ENCODE results near the gene ATXN1. TPM values are rescaled to one million over a fixed set of nuclear protein-coding genes. Genes with fewer than 3 reads are reported as not detected.

Gene ATXN1
- total RNA-seq, 2 experiments from 2014 or later, result 27.8 to 32.8 TPM

GRCh38 chr6:16295471-16295870 lies 465.8 kb downstream of the ATXN1 start:
- H3K4me3 Mint-ChIP-seq, result no peak overlapping the region
- no peak for DNase-seq
- no peak overlapping the region for H3K27ac Mint-ChIP-seq

DNA sequence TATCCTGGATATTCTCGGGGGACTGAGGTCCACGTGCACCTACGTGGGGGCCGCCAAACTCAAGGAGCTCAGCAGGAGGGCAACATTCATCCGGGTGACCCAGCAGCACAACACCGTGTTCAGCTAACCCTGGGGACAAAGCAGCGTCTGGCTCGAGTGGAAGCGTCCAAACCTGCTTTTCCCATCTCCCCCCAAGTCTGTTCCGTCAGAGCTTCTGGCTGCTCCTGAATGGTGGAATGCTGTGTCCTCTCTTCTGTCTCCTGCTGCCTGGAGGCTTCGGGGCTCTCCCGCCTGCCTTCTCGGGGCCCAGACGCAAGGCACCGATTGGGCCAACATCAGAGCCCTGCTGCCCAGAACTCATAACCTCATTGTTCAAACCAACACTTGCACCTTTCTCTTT lies 466.2 kb downstream of the ATXN1 start:
- no peak overlapping the region for H3K27ac Mint-ChIP-seq
- H3K9me3 Mint-ChIP-seq, result no peaks in the 10 kb centered on the region
- H3K4me3 Mint-ChIP-seq, result no peak overlapping the region
- no peaks in the 10 kb centered on the region for H3K36me3 Mint-ChIP-seq
- H3K4me1 Mint-ChIP-seq, result no peaks in the 10 kb centered on the region
- DNase-seq, result no peak
- H3K27me3 Mint-ChIP-seq, result no peaks in the 10 kb centered on the region

More at GRCh38 chr6:16295471-16295870, 465.8 kb downstream of the ATXN1 start:
- H3K9me3 Mint-ChIP-seq, result no peaks in the 10 kb centered on the region
- no peaks in the 10 kb centered on the region for H3K36me3 Mint-ChIP-seq
- no peaks in the 10 kb centered on the region for H3K4me1 Mint-ChIP-seq
- no peaks in the 10 kb centered on the region for H3K27me3 Mint-ChIP-seq

DNA sequence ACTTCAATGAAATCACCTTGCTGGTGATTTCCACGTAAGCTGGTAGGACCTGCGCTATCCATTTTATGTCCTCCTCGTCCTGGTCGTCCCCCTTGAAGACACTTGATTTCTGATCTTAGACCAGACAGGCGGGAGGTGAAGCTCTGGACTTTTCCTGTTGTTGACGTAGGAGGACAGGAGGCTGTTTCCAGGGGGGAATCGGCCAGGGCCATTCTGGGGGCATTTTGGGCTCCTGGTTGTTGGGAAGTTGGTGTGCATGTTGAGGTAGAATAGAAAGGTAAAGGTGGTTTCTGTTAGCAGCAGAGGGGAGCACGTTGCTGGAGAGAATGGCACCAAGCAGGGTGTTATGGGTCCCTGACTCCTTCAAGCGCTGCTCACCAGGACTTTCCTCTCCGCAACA lies 466.9 kb downstream of the ATXN1 start:
- no peak overlapping the region for H3K4me3 Mint-ChIP-seq

GRCh38 chr6:16292942-16293341 lies 468.3 kb downstream of the ATXN1 start:
- no peaks in the 10 kb centered on the region for H3K9me3 Mint-ChIP-seq
- no peaks in the 10 kb centered on the region for H3K36me3 Mint-ChIP-seq
- no peaks in the 10 kb centered on the region for H3K4me1 Mint-ChIP-seq
- DNase-seq, result no peak
- H3K27ac Mint-ChIP-seq, result no peak overlapping the region
- no peaks in the 10 kb centered on the region for H3K27me3 Mint-ChIP-seq
- no peak overlapping the region for H3K4me3 Mint-ChIP-seq

More for the DNA sequence above, 466.9 kb downstream of the ATXN1 start:
- no peaks in the 10 kb centered on the region for H3K4me1 Mint-ChIP-seq
- no peak for DNase-seq
- no peaks in the 10 kb centered on the region for H3K9me3 Mint-ChIP-seq
- no peak overlapping the region for H3K27ac Mint-ChIP-seq
- no peaks in the 10 kb centered on the region for H3K36me3 Mint-ChIP-seq
- H3K27me3 Mint-ChIP-seq, result no peaks in the 10 kb centered on the region

DNA sequence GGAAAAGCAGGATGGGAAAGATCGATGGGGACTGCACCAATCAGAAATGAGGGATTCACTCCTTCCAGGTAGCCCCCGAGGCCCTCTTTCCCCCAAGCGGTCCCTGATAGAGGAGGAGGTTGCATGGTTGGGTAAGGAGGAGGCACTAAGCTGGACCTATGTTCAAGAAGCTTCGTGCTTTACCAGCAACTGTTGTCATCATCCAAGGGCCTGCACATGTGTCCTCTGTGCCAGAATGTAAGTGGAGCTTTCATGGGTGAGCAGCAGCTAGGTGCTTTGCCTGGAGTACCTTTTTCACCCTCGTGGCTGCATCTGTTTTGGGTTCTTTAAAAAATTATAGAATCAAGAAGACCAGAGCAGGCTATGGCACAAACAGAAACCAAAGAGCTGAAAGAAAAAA lies 468.8 kb downstream of the ATXN1 start:
- DNase-seq, result no peak
- no peaks in the 10 kb centered on the region for H3K36me3 Mint-ChIP-seq
- no peaks in the 10 kb centered on the region for H3K4me1 Mint-ChIP-seq
- no peaks in the 10 kb centered on the region for H3K9me3 Mint-ChIP-seq
- H3K4me3 Mint-ChIP-seq, result no peak overlapping the region
- no peaks in the 10 kb centered on the region for H3K27me3 Mint-ChIP-seq
- H3K27ac Mint-ChIP-seq, result no peak overlapping the region

DNA sequence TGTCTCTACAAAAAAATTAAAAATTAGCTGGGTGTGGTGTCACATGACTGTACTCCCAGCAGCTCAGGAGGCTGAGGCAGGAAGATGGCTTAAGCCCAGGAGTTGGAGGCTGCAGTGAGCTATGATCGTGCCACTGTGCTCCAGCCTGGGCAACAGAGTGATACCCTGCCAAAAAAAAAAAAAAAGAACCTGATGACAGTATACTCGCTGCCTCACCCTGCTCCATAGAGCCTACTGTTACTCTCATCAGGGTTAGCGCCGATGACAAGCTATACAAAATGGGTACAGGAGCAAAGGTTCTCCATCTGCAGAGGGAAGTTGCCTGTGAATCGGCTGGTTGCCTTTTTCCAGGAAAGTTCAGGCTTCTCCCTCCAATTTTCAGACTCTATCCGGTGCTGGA lies 469.5 kb downstream of the ATXN1 start:
- Mint-ChIP-seq H3K9me3 (no peaks in the 10 kb centered on the region), H3K4me3 (no peak overlapping the region), H3K27me3 (no peaks in the 10 kb centered on the region), H3K27ac (no peak overlapping the region), H3K4me1 (no peaks in the 10 kb centered on the region), H3K36me3 (no peaks in the 10 kb centered on the region)
- DNase-seq, result no peak

- Mint-ChIP-seq H3K4me1 (no peaks in the 10 kb centered on the region), H3K9me3 (no peaks in the 10 kb centered on the region), H3K27me3 (no peaks in the 10 kb centered on the region), H3K27ac (no peak overlapping the region), H3K36me3 (no peaks in the 10 kb centered on the region), H3K4me3 (no peak overlapping the region)
- DNase-seq, result no peak
Observed at GRCh38 chr6:16288163-16288562, 473.1 kb downstream of the ATXN1 start.

DNA sequence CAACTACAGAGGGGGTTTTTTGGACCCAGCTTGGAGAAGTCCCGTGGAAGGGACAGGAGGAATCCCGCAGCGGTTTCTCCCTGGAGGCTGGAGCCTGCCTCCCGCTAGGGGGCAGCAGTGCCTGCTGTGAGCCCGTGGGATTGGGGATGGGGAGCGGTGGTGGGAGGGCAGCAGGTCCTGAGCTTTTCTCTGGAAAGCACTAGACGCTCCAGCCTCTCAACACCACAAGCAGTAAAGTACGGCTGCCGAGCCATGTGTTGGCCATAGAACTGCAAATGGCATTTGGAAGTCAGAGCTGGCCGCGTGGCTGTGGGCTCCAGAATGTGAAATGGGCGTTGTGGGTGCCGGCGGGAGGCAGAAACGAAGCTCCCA lies 475.1 kb downstream of the ATXN1 start:
- Mint-ChIP-seq H3K9me3 (no peaks in the 10 kb centered on the region), H3K27ac (no peak overlapping the region), H3K36me3 (no peaks in the 10 kb centered on the region), H3K4me1 (no peaks in the 10 kb centered on the region), H3K4me3 (no peak overlapping the region), H3K27me3 (no peaks in the 10 kb centered on the region)
- DNase-seq, result no peak

GRCh38 chr6:16285467-16286150 lies 475.7 kb downstream of the ATXN1 start:
- H3K9me3 Mint-ChIP-seq, result no peaks in the 10 kb centered on the region
- no peaks in the 10 kb centered on the region for H3K36me3 Mint-ChIP-seq
- no peak overlapping the region for H3K27ac Mint-ChIP-seq
- DNase-seq, result no peak
- no peak overlapping the region for H3K4me3 Mint-ChIP-seq
- H3K4me1 Mint-ChIP-seq, result no peaks in the 10 kb centered on the region
- H3K27me3 Mint-ChIP-seq, result no peaks in the 10 kb centered on the region

- Mint-ChIP-seq H3K27ac (no peak overlapping the region), H3K27me3 (no peaks in the 10 kb centered on the region), H3K4me3 (no peak overlapping the region), H3K9me3 (no peaks in the 10 kb centered on the region), H3K4me1 (no peaks in the 10 kb centered on the region), H3K36me3 (no peaks in the 10 kb centered on the region)
- no peak for DNase-seq
Observed at GRCh38 chr6:16284472-16284871, 476.8 kb downstream of the ATXN1 start.

GRCh38 chr6:16282370-16282769 lies 478.9 kb downstream of the ATXN1 start:
- DNase-seq, result no peak
- Mint-ChIP-seq H3K36me3 (no peaks in the 10 kb centered on the region), H3K27ac (no peak overlapping the region), H3K4me1 (peaks cover 6% of the 10 kb centered on the region), H3K4me3 (no peak overlapping the region), H3K9me3 (no peaks in the 10 kb centered on the region), H3K27me3 (no peaks in the 10 kb centered on the region)

- H3K27me3 Mint-ChIP-seq, result no peaks in the 10 kb centered on the region
- H3K36me3 Mint-ChIP-seq, result no peaks in the 10 kb centered on the region
- no peak for DNase-seq
- H3K9me3 Mint-ChIP-seq, result no peaks in the 10 kb centered on the region
- peaks cover 11% of the 10 kb centered on the region for H3K4me1 Mint-ChIP-seq
- H3K4me3 Mint-ChIP-seq, result no peak overlapping the region
- H3K27ac Mint-ChIP-seq, result no peak overlapping the region
Observed at GRCh38 chr6:16279243-16279642, 482.0 kb downstream of the ATXN1 start.

- Mint-ChIP-seq H3K4me3 (no peak overlapping the region), H3K27ac (no peak overlapping the region)
Observed at GRCh38 chr6:16278750-16279149, 482.5 kb downstream of the ATXN1 start.

DNA sequence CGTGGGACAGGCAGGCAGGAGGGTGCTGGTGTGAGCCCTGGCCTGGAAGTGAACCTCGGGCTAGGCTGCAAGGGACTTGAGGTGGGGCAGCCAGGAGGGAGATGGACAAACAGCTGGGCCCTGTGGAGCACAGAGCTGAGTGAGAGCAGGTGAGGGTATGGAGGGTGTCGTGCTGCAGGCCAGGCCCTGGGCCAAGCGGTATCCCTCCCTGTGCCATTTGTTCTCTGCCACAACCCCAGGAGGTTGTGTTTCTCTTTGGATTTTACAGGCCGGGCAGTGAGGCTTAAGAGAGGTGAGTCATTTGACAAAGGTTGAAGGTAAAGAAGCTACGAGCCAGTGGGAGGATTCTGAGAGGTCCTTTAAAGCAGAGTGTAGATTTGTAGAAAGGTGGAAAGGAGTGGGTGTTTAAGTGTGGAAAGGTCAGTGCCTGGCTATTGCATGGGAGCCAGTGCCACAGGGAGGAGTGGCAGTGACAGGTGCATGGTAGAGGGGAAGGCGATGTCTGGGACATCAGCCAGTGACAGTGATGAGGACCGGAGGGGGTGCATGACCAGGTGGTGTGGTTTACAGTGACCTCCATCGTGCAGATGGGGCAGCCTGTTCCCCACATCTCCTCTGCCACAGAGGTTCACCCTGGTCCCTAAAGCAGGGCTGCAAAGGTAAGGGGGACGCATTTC lies 483.1 kb downstream of the ATXN1 start:
- Mint-ChIP-seq H3K4me1 (peaks cover 14% of the 10 kb centered on the region), H3K36me3 (no peaks in the 10 kb centered on the region), H3K9me3 (no peaks in the 10 kb centered on the region), H3K27me3 (no peaks in the 10 kb centered on the region), H3K27ac (no peak overlapping the region), H3K4me3 (no peak overlapping the region)
- no peak for DNase-seq

More at GRCh38 chr6:16278750-16279149, 482.5 kb downstream of the ATXN1 start:
- H3K9me3 Mint-ChIP-seq, result no peaks in the 10 kb centered on the region
- H3K36me3 Mint-ChIP-seq, result no peaks in the 10 kb centered on the region
- peaks cover 13% of the 10 kb centered on the region for H3K4me1 Mint-ChIP-seq
- H3K27me3 Mint-ChIP-seq, result no peaks in the 10 kb centered on the region
- no peak for DNase-seq

- H3K27me3 Mint-ChIP-seq, result no peaks in the 10 kb centered on the region
- H3K27ac Mint-ChIP-seq, result no peak overlapping the region
- peak; percentile 26 for DNase-seq
- no peaks in the 10 kb centered on the region for H3K36me3 Mint-ChIP-seq
- no peak overlapping the region for H3K4me3 Mint-ChIP-seq
- peaks cover 14% of the 10 kb centered on the region for H3K4me1 Mint-ChIP-seq
- H3K9me3 Mint-ChIP-seq, result no peaks in the 10 kb centered on the region
Observed at GRCh38 chr6:16277101-16277981, 483.9 kb downstream of the ATXN1 start.

Data from activated naive CD8-positive, alpha-beta T cell treated with anti-CD3 and anti-CD28 coated beads for 36 hours (primary cell).